Naive thymus-derived CD4-positive, alpha-beta T cell (primary cell): ENCODE data around the gene NUF2. TPM values are rescaled to one million over a fixed set of nuclear protein-coding genes. Genes with fewer than 3 reads are reported as not detected.

Source experiments
- ATAC-seq: fragments of 150-1000 bp; cut with Tn5 transposase; 2 replicates; pipeline ENCODE4 v1.10.0; 2021; ENCODE audit warnings: mild to moderate bottlenecking, moderate library complexity
- CTCF ChIA-PET: fragments of 350-600 bp; sonication (Branson Sonifier 250); formaldehyde crosslinking; loops from one replicate; lab custom pipeline; 2021; ENCODE audit warnings: antibody characterized with exemption; lab: Charles Lee
- POLR2A ChIA-PET: fragments of 350-600 bp; sonication (Branson Sonifier 250); formaldehyde crosslinking; loops from one replicate; lab custom pipeline; 2021; ENCODE audit warnings: antibody characterized with exemption, inconsistent platforms; lab: Charles Lee
- DNase-seq, 9 donors: peaks; one replicate each; pipeline versions ENCODE4 v3.0.0 to v3.0.0-alpha.2; 2020 to 2022; ENCODE audit warnings: mixed read lengths in 1 of 9
- H3K27ac ChIP-seq: one replicate; pipeline ENCODE4 v1.7.0; 2013; ENCODE audit warnings: mild to moderate bottlenecking, low read depth, low read length, moderate library complexity
- H3K27me3 ChIP-seq, 2 donors: one replicate each; pipeline ENCODE4 v1.7.0; 2013; ENCODE audit warnings: low read length in 2 of 2, mild to moderate bottlenecking in 2 of 2, moderate library complexity in 2 of 2; ENCODE audit not compliant: control insufficient read depth in 2 of 2, insufficient read depth in 2 of 2
- H3K36me3 ChIP-seq, 3 experiments: 1 replicate in 2 of 3; 2 replicates in 1 of 3; pipeline ENCODE4 v1.7.0; 2013; ENCODE audit warnings: low read length in 3 of 3, mild to moderate bottlenecking in 3 of 3, moderate library complexity in 1 of 3; ENCODE audit not compliant: insufficient read depth in 3 of 3, control insufficient read depth in 2 of 3
- H3K4me1 ChIP-seq, 2 donors: one replicate each; pipeline ENCODE4 v1.7.0; 2013; ENCODE audit warnings: low read length in 2 of 2, mild to moderate bottlenecking in 2 of 2, moderate library complexity in 1 of 2; ENCODE audit not compliant: control insufficient read depth in 2 of 2, insufficient read depth in 2 of 2
- H3K4me3 ChIP-seq: 2 replicates; pipeline ENCODE4 v1.7.0; 2013; ENCODE audit warnings: mild to moderate bottlenecking, low read length
- H3K9me3 ChIP-seq, 3 experiments: 1 replicate in 2 of 3; 2 replicates in 1 of 3; pipeline ENCODE4 v1.7.0; 2013; ENCODE audit warnings: low read length in 3 of 3; ENCODE audit not compliant: control insufficient read depth in 2 of 3
- H3K27ac Mint-ChIP-seq, 9 donors: one replicate each; pipeline ENCODE4 v1.8.0; 2020 to 2022; ENCODE audit warnings: mixed read lengths in 9 of 9, mild to moderate bottlenecking in 8 of 9, moderate library complexity in 5 of 9, inconsistent platforms in 2 of 9
- H3K27me3 Mint-ChIP-seq, 5 donors: one replicate each; pipeline ENCODE4 v1.8.0; 2021 to 2022; ENCODE audit warnings: mixed read lengths in 5 of 5, mild to moderate bottlenecking in 1 of 5
- H3K36me3 Mint-ChIP-seq, 5 donors: one replicate each; pipeline ENCODE4 v1.8.0; 2020 to 2022; ENCODE audit warnings: mixed read lengths in 5 of 5, mild to moderate bottlenecking in 3 of 5, inconsistent platforms in 1 of 5
- H3K4me1 Mint-ChIP-seq, 7 donors: one replicate each; pipeline ENCODE4 v1.8.0; 2020 to 2022; ENCODE audit warnings: mixed read lengths in 7 of 7, mild to moderate bottlenecking in 3 of 7, inconsistent platforms in 1 of 7
- H3K4me3 Mint-ChIP-seq, 10 donors: one replicate each; pipeline ENCODE4 v1.8.0; 2020 to 2022; ENCODE audit warnings: mild to moderate bottlenecking in 10 of 10, mixed read lengths in 10 of 10, moderate library complexity in 6 of 10, inconsistent platforms in 2 of 10
- H3K9me3 Mint-ChIP-seq, 11 donors: one replicate each; pipeline ENCODE4 v1.8.0; 2020 to 2022; ENCODE audit warnings: mixed read lengths in 11 of 11, mild to moderate bottlenecking in 4 of 11, inconsistent platforms in 1 of 11, moderate library complexity in 1 of 11
- intact Hi-C, 2 donors: fragments of 100-400 bp; cut with micrococcal nuclease; formaldehyde crosslinking; loops; one replicate each; pipeline ENCODE4 v1.15.1; 2023
- polyA plus RNA-seq, 2 donors: library from polyadenylated mRNA; unstranded; fragments of 300-500 nt; fragmentation: Illumina TruSeq; gene quantifications; one replicate each; pipeline ENCODE4 v1.2.3, GENCODE V29; 2021
- total RNA-seq, 6 experiments: library from RNA in 5 of 6; stranded (reverse) in 5 of 6; gene quantifications; 1 replicate in 5 of 6; 2 replicates in 1 of 6; pipeline ENCODE4 v1.2.3 and lab custom pipeline; 2021 to 2026

The NUF2 gene
- total and polyA plus RNA-seq, 7 experiments from 2014 or later, result 1.0 to 38.8 (median 1.6) TPM

GRCh38 chr1:163395790-163396189, 74.0 kb downstream of the NUF2 start:
- ChIA-PET POLR2A (no interaction called here), CTCF (no interaction called here)
- H3K9me3 ChIP-seq, result no peaks in the 10 kb centered on the region
- no peak overlapping the region for H3K27ac ChIP-seq
- ATAC-seq (no peak), DNase-seq (no peak)
- H3K36me3 Mint-ChIP-seq, result no peaks in the 10 kb centered on the region
- H3K9me3 Mint-ChIP-seq, result peaks cover 0 to 5% (median 0%) of the 10 kb centered on the region in 11 donors
- no peak overlapping the region for H3K4me3 ChIP-seq
- peaks cover 3 to 55% (median 36%) of the 10 kb centered on the region in 5 donors for H3K27me3 Mint-ChIP-seq
- H3K4me1 ChIP-seq, result no peaks in the 10 kb centered on the region
- no peaks in the 10 kb centered on the region for H3K36me3 ChIP-seq
- H3K4me1 Mint-ChIP-seq, result no peaks in the 10 kb centered on the region
- H3K4me3 Mint-ChIP-seq, result no peak overlapping the region
- H3K27ac Mint-ChIP-seq, result no peak overlapping the region
- intact Hi-C loops, result no loop called here
- H3K27me3 ChIP-seq, result no peaks in the 10 kb centered on the region

GRCh38 chr1:163397451-163398200, 75.9 kb downstream of the NUF2 start:
- Histone ChIP-seq H3K4me1 (no peaks in the 10 kb centered on the region), H3K27me3 (no peaks in the 10 kb centered on the region), H3K9me3 (no peaks in the 10 kb centered on the region), H3K36me3 (no peaks in the 10 kb centered on the region), H3K4me3 (no peak overlapping the region), H3K27ac (no peak overlapping the region)
- DNase-seq (no peak), ATAC-seq (no peak)
- Mint-ChIP-seq H3K36me3 (no peaks in the 10 kb centered on the region), H3K9me3 (peaks cover 0 to 5% (median 0%) of the 10 kb centered on the region in 11 donors), H3K27me3 (peaks cover 0 to 62% (median 40%) of the 10 kb centered on the region in 5 donors), H3K4me3 (no peak overlapping the region), H3K4me1 (peaks cover 0 to 2% (median 0%) of the 10 kb centered on the region in 7 donors), H3K27ac (no peak overlapping the region)
- POLR2A ChIA-PET, result no interaction called here
- intact Hi-C loops, result no loop called here
- CTCF ChIA-PET, result no interaction called here

GRCh38 chr1:163399001-163399400, 77.2 kb downstream of the NUF2 start:
- ChIA-PET CTCF (no interaction called here), POLR2A (no interaction called here)

GRCh38 chr1:163399976-163400601, 78.3 kb downstream of the NUF2 start:
- no peak overlapping the region for H3K27ac Mint-ChIP-seq
- ATAC-seq, result no peak
- POLR2A ChIA-PET, result no interaction called here
- CTCF ChIA-PET, result no interaction called here
- no peaks in the 10 kb centered on the region for H3K9me3 ChIP-seq
- no peaks in the 10 kb centered on the region for H3K36me3 ChIP-seq
- H3K27me3 ChIP-seq, result no peaks in the 10 kb centered on the region
- H3K36me3 Mint-ChIP-seq, result no peaks in the 10 kb centered on the region
- H3K4me1 ChIP-seq, result no peaks in the 10 kb centered on the region
- H3K27me3 Mint-ChIP-seq, result peaks cover 0 to 51% (median 33%) of the 10 kb centered on the region in 5 donors
- H3K27ac ChIP-seq, result no peak overlapping the region
- H3K4me1 Mint-ChIP-seq, result peaks cover 0 to 2% (median 0%) of the 10 kb centered on the region in 7 donors
- no peak overlapping the region for H3K4me3 ChIP-seq
- intact Hi-C loops, result no loop called here
- peaks cover 0 to 3% (median 0%) of the 10 kb centered on the region in 11 donors for H3K9me3 Mint-ChIP-seq
- DNase-seq, result no peak
- no peak overlapping the region for H3K4me3 Mint-ChIP-seq

More at GRCh38 chr1:163399001-163399400, 77.2 kb downstream of the NUF2 start:
- no peaks in the 10 kb centered on the region for H3K9me3 ChIP-seq
- H3K4me3 Mint-ChIP-seq, result no peak overlapping the region
- intact Hi-C loops, result no loop called here
- DNase-seq, result no peak
- H3K9me3 Mint-ChIP-seq, result peaks cover 0 to 3% (median 0%) of the 10 kb centered on the region in 11 donors
- H3K4me3 ChIP-seq, result no peak overlapping the region
- H3K27ac ChIP-seq, result no peak overlapping the region
- no peaks in the 10 kb centered on the region for H3K4me1 ChIP-seq
- peaks cover 0 to 61% (median 39%) of the 10 kb centered on the region in 5 donors for H3K27me3 Mint-ChIP-seq
- peaks cover 0 to 2% (median 0%) of the 10 kb centered on the region in 7 donors for H3K4me1 Mint-ChIP-seq
- no peak overlapping the region for H3K27ac Mint-ChIP-seq
- H3K36me3 ChIP-seq, result no peaks in the 10 kb centered on the region
- H3K27me3 ChIP-seq, result no peaks in the 10 kb centered on the region
- ATAC-seq, result no peak
- no peaks in the 10 kb centered on the region for H3K36me3 Mint-ChIP-seq

GRCh38 chr1:163401211-163401610, 79.5 kb downstream of the NUF2 start:
- peaks cover 0 to 2% (median 0%) of the 10 kb centered on the region in 7 donors for H3K4me1 Mint-ChIP-seq
- no peaks in the 10 kb centered on the region for H3K9me3 ChIP-seq
- CTCF ChIA-PET, result no interaction called here
- ATAC-seq (no peak), DNase-seq (no peak)
- H3K27me3 Mint-ChIP-seq, result peaks cover 0 to 51% (median 30%) of the 10 kb centered on the region in 5 donors
- no peaks in the 10 kb centered on the region for H3K36me3 ChIP-seq
- intact Hi-C loops, result no loop called here
- peaks cover 0 to 3% (median 0%) of the 10 kb centered on the region in 11 donors for H3K9me3 Mint-ChIP-seq
- no peaks in the 10 kb centered on the region for H3K4me1 ChIP-seq
- no peak overlapping the region for H3K27ac Mint-ChIP-seq
- POLR2A ChIA-PET, result no interaction called here
- H3K4me3 Mint-ChIP-seq, result no peak overlapping the region
- no peak overlapping the region for H3K4me3 ChIP-seq
- H3K36me3 Mint-ChIP-seq, result no peaks in the 10 kb centered on the region
- H3K27me3 ChIP-seq, result no peaks in the 10 kb centered on the region
- H3K27ac ChIP-seq, result no peak overlapping the region
